Activated CD4-positive, CD25-positive, alpha-beta regulatory T cell treated with anti-CD3 and anti-CD28 coated beads, Interleukin-2, amount 50 U/mL, for 24 hours (primary cell): ENCODE data around the gene UGT2B10.
"Not testable (repeated sequence)": the region's sequence is repeated elsewhere in the genome, so short reads cannot be mapped to it uniquely, and the experiment has no call there.

Source experiments
- ATAC-seq, 2 donors: fragments of 150-1000 bp; cut with Tn5 transposase; one replicate each; pipeline ENCODE4 v1.10.0; 2021; ENCODE audit warnings: mild to moderate bottlenecking in 1 of 2, moderate library complexity in 1 of 2

The UGT2B10 gene

DNA sequence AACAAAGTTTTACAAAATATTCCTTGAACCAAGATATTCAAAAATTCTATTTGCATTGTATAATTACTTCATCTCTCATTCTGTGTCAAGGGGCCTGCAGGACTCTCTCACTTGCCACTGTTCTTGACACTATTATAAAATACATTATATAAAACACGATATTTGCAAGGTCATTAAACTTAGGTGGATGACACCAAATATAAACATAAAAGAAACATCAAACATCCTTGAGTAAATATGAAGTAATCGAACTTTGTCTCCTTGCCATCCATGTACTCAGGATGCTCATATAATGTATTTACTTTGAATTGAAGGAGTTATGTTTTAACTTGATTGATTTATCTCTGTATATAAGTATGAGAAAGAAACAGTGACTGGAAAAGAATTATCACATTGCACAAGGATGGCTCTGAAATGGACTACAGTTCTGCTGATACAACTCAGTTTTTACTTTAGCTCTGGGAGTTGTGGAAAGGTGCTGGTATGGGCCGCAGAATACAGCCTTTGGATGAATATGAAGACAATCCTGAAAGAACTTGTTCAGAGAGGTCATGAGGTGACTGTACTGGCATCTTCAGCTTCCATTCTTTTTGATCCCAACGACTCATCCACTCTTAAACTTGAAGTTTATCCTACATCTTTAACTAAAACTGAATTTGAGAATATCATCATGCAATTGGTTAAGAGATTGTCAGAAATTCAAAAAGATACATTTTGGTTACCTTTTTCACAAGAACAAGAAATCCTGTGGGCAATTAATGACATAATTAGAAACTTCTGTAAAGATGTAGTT, at the start of gene UGT2B10:
TSS of gene UGT2B10 (plus strand) at position 378 of the 793 bp plus-strand sequence. CDS start at position 404, 26 bp downstream.
- ATAC-seq, result not testable (repeated sequence)

DNA sequence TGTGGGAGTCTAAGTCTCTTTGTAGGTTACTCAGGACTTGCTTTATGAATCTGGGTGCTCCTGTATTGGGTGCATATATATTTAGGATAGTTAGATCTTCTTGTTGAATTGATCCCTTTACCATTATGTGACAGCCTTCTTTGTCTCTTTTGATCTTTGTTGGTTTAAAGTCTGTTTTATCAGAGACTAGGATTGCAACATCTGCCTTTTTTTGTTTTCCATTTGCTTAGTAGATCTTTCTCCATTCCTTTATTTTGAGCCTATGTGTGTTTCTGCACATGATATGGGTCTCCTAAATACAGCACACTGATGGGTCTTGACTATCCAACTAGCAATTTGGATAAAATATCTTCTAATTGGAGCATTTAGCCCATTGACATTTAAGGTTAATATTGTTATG, 44.0 kb upstream of the UGT2B10 start:
- not testable (repeated sequence) for ATAC-seq

DNA sequence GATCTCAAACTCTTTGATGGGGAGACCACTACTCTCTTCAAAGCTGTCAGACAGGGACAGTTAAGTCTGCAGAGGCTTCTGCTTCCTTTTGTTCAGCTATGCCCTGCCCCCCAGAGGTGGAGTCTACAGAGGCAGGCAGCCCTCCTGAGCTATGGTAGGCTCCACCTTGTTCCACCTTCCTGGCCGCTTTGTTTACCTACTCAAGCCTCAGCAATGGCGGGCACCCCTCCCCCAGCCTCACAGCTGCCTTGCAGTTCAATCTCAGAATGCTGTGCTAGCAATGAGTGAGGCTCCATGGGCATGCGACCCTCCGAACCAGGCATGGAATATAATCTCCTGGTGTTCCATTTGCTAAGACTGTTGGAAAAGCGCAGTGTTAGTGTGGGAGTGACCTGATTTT, 42.1 kb upstream of the UGT2B10 start:
- ATAC-seq, result no peak

DNA sequence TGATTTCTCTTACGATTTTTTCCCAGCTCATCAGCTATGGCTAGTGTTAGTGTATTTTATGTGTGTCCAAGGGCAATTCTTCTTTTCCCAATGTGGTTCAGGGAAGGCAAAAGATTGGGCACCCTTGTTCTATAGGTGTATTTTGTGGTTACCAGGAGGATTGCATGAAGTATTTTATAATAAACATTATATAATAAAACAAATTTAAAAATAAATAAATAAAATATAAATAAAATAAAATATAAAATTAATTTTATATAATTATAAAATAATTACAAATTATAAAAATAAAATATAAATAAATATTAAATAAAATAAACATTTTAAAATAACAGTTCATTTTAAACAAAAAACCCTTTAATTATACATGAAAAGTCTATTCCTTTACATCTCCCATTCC, 35.6 kb upstream of the UGT2B10 start:
- ATAC-seq, result no peak

DNA sequence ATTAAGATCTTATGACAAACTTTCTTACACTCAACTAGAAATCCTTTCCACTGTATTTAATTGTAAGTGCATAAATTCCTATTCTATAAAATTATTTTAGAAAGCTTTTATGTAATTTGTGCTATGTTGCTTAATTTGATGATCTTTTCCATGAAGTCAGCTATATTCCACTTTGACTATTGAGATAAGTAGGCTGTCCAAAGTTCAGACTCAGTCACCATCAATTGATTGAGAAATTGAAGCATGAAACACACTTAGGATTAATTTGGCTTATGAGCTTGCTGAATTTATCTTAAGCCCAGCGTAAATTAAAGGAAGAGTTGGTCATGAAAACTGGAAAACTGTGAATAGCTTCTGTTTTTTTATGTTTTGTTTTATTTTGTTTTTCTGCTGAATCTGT, 18.7 kb upstream of the UGT2B10 start:
- no peak for ATAC-seq

DNA sequence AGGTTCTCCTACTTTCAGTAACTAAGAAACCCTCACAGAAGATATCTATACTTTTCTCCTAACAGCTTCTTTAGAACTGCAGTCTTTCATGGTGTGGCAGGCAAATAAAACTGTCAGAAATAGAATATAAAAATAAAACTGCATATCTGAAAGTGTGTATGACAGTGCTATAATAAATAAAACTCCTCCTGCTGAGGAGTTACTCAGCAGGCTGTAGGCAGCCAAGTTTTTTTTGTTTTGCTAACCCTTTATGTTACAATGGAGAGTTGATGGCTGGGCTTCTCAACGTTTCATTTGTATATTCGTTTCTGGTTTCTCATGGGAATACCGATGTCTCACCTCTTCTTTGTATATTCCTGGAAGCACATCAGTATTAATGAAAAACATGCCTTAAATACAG, 18.2 kb upstream of the UGT2B10 start:
- no peak for ATAC-seq

DNA sequence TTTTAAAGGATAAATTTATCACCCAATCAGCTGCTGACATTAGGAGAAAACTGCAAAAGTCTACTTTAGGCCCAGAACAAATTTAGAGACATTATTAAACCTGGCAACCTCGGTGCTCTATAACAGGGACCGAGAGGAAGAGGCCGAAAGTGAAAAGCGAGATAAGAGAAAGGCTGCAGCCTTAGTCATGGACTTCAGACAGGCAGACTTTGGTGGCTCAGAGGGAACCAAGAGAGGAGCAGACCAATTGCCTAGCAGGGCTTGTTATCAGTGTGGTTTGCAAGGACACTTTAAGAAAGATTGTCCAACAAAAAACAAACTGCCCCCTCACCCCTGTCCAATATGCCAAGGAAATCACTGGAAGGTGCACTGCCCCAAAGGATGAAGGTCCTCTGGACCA, 12.8 kb upstream of the UGT2B10 start:
- no peak for ATAC-seq

DNA sequence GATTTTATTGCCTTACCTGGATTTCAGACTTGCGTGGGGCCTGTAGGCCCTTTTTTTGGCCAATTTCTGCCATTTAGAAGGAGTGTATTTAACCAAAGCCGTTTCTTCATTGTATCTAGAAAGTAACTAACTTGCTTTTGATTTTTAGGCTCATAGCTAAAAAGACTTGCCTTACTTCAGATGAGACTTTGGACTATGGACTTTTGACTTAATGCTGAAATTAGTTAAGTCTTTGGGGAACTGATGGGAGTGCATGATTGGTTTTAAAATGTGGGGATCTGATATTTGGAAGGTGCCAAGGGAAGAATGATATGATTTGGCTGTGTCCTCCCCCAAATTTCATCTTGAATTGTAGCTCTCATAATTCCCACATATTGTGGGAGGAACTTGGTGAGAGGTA, 7.7 kb upstream of the UGT2B10 start:
- no peak for ATAC-seq

DNA sequence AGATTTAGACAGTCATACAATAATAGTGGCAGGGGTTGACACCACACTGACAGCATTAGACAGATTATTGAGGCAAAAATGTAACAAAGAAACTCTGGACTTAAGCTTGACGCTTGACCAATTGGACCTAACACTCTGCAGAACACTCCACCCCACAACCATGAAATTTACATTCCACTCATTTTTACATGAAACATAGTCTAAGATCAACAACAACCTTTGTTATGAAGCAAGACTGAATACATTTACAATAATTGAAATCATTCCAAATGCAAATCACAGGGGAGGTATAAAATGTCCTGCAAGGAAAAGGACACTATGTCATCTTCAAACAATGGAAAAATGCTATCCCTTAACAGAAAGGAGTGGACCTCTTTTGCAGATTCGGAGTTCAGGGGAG, 4.9 kb upstream of the UGT2B10 start:
- ATAC-seq, result no peak

DNA sequence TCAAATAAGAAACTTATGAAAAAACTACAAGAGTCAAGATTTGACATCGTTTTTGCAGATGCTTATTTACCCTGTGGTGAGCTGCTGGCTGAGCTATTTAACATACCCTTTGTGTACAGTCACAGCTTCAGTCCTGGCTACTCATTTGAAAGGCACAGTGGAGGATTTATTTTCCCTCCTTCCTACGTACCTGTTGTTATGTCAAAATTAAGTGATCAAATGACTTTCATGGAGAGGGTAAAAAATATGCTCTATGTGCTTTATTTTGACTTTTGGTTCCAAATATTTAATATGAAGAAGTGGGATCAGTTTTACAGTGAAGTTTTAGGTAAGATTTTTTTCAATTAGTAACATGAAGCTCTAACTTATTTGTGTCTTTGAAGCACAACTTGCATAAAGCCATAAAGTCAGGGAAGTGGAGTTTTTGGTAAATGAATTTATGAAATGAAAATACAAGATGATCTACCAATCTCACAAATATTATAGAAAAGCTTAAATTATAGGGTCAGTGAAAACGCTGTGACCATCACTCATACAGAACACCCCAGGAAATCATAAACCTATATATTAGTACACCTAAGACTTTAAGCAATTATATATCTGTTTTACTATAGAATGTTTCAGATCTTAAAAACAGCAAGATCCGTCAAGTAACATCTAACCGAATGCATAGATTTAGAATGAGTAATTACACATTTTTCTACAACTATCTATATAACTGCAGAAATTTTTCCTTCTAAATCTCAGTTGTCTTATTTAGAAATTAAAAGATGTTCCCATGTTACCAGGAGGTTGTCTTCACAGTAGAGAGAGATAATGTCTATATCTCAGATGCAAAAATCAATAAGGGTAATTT, 844 bp downstream of the UGT2B10 start:
- not testable (repeated sequence) for ATAC-seq

DNA sequence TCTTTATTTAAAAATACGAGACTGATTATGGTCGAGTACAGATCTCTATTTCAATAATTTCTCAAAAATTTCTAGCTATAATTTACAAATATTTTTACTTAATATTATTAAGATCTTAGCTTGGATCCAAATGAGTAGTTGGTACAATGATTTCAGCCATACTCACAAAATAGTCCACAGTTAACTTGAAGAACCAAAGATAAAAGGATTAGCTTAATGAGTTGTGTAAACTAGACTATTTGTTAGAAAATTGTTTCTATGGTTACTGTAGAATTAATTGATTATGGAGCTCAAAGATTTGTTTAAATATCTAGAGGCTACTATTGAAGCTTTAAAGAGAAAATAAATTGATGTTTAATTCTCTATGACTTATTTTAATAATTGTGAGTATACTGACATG, 1.6 kb downstream of the UGT2B10 start:
- no peak for ATAC-seq

DNA sequence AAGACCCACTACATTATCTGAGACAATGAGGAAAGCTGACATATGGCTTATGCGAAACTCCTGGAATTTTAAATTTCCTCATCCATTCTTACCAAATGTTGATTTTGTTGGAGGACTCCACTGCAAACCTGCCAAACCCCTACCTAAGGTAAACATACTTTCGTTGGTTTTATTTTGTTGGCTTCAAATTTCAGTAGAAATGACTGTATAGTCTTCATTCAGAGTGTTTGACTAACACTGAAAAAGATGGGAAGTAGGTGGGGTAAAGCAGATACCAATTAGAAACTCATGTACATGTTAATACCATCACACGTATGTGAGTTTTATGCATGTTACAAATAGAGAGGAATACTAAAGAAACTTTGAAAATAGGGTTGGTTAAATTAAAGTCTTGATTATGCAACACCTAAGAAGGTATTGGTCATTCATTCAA, 2.3 kb downstream of the UGT2B10 start:
- not testable (repeated sequence) for ATAC-seq

DNA sequence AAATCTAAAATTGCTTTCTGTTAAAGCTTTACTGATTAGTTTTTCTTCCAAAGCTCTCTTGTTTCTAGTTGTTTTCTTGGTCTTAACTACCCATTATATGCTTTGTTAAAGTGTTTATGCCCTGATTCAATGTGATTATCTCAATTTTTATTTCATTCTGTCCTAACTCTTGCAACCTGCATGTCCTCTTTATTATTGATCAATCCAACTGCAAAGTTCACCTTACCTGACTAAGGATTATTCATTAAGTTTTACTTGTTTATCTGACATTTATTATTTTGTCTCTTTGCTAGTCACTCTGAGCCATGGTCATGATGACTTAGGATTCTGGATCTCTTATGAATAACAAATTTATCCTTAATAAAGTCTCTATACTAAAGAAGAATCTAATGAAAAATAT, 15.8 kb downstream of the UGT2B10 start:
- ATAC-seq, result no peak

DNA sequence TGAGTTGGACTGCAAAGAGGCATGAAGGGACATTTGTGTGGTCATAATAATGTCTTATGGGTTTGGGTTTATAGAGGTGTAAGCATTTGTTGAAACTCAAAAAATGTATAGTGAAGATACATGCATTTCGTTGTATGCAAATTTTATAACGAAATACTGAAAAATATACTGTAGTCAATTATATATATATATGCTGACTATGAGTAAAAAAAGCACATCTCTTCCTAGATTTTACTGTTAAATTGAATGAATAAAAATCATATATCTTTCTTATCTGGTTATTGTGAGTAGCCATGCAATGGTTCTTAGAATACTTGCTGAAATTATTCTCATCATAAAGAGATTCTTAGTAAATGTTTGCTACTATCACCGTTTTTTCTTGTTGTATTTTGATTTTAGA, 34.5 kb downstream of the UGT2B10 start:
- no peak for ATAC-seq

DNA sequence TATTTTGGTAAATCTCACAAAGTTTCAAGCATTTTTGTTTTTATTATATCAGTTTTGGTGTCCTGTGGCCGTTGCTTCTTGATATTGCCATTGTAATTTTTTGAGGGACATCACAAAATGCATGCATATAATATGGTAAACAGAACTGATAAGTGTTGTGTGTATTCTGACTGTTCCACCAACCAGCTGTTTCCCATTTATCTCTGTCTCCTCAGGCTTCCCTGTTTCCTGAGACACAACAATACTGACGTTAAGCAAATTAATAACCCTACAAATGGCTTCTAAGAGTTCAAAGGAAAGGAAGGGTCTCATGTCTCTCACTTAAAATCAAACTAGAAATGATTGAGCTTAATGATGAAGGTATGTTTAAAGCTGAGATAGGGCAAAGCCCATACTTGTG, 40.0 kb downstream of the UGT2B10 start:
- no peak for ATAC-seq

DNA sequence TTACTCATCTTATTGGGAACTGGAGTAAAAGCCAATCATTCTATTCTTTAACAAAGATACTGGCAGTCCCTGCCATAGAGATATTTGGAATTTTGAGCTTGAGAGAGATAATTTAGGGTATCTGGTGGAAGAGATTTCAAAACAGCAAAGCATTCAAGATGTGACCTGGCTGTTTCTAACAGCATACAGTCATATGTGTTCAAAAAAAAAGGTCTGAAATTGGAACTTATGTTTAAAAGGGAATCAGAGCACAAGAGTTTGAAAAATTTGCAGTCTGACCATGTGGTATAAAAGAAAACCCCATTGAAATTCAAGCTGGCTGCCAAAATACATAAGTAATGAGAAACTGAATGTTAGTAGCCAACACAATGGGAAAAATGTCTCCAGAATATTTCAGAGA, 42.2 kb downstream of the UGT2B10 start:
- ATAC-seq, result no peak

DNA sequence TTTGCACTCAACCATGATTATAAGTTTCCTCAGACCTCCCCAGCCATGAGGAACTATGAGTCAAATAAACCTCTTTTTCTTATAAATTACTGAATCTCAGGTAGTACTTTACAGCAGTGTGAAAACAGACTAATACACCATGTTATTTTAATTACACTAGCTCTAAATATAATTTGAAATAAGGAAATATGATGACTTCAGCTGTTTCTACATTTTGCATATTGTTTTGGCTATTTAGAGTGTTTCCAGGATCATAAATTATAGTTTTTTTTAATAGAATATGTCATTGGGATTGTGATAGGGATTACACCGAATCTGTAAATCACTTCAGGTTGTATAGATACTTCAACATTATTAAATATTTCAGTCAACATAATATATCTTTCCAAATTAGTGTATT, 43.9 kb downstream of the UGT2B10 start:
- ATAC-seq, result no peak

DNA sequence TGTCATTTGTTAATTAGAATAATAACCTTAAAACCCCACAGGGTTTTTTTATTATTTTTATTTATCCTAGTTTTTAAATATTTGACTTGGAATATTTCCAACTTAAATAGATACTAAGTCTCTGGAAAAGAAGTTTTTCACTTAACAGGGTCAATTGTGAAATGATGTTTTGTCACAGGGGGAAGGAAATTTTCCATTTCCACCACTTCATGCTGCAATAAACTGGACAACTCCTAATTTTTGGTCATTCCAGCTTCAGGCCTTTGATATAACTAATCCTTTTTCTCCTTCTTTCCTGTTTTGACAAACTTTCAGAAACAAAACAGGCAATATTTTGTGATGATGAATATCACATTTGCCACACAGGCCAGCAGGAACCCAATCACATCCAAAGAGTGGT, 45.3 kb downstream of the UGT2B10 start:
- ATAC-seq, result no peak

DNA sequence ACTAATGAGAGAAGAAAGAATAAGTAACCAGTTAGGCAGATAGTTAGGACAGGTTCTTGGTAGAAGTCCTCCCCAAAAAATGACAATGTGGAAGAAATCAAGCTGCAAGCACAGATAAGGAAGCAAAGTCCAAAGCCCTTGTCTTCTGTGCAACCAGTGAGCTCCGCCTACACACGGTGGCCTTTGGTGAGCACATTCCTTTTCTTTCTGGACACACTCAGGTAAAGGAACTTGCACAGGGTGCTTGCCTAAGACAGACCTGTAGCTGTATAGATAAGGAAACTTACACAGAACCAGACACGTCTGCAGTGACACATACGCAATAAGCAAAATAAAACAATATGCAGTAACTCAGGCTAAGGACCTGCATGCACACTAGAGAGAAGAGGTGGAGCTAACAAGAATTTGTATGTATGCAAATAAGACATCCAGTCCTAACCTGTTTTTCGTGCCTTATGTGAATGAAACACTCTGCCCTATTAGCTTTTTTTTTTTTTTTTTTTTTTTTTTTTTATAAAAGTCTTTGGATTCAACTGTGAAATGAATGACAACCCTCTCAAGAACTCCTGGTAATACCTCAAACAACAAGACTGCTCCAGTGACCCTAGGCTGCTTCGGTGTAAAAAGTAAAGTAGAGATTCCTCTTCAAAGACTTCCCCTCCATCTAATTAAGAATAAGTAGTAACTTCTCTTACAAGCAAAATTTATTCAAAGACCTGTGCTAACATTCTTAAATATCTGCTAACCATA, 48.8 kb downstream of the UGT2B10 start:
- ATAC-seq, result no peak

DNA sequence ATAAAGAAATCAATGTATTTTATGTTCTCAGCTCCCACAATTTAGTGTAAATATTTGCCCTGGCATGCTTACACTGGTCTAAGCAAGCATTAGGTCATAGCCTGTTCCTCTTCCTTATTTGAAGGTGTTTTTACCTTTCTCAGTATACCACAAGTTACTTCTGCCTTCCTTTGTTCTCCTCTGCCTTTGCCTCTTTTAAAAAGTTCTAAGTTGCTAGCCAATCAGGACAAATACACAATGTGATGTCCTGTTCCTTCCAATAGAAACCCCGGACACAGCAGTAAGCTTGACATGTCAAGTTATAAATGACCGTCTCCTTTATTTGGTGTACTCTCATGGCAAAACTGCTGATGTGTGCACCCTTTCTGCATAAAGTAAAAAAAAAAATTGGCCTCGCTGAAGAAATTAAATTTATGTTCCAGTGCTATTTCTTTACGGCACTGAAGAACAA, 49.4 kb downstream of the UGT2B10 start:
- ATAC-seq, result no peak

DNA sequence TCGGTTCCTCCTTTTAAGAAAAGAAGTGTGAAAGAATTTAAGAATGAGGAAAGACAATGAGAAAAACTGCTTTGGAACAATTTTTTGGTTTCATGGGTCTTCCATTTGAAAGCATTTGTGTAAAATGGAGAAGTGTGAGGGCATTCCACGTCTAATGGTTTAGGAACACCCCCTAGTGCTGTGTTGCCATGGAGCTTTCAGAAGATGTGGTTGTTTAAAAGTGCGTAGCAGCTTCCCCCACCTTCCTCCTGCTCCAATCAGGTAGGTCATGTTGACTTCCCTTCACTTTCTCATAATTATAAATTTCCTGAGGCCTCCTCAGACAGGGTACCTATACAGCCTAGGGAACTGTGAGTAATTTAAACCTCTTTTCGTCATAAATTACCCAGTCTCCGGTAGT, 50.0 kb downstream of the UGT2B10 start:
- ATAC-seq, result no peak

DNA sequence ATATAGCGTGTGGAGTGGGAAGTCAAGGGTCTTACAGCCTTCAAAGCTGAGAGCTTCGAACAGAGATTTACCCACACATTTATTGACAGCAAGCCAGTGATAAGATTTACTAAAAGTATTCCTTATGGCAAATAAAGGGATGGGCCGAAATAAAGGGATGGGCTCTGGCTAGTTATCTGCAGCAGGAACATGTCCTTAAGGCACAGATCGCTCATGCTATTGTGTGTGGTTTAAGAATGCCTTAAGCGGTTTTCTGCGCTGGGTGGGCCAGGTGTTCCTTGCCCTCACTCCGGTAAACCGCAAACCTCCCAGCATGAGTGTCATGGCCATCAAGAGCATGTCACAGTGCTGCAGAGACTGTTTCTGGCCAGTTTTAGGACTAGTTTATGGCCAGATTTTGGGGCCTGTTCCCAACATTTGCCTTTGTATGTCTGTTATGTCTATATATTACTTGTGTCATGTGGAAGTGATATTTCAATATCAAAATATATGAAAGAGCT, 53.5 kb downstream of the UGT2B10 start:
- no peak for ATAC-seq
